EL (cell line): ENCODE data around the gene TENM3.
"Not testable (repeated sequence)": the region's sequence is repeated elsewhere in the genome, so short reads cannot be mapped to it uniquely, and the experiment has no call there.

Experiments used
- DNase-seq: peaks from one replicate; pipeline ENCODE4 v3.0.0-alpha.2; 2016

TENM3 gene

GRCh38 chr4:182243204-182243603, at the start of gene TENM3:
TENM3 (plus strand) TSS chr4:182243402; CDS start chr4:182324021, 80,619 bp downstream.
- DNase-seq: not testable (repeated sequence)

- DNase-seq: no peak
Observed at GRCh38 chr4:182194091-182194824, 48.9 kb upstream of the TENM3 start.

GRCh38 chr4:182197611-182198010, 45.6 kb upstream of the TENM3 start:
- no peak for DNase-seq

GRCh38 chr4:182201871-182202270, 41.3 kb upstream of the TENM3 start:
- DNase-seq: no peak

- no peak for DNase-seq
Observed at GRCh38 chr4:182202650-182203049, 40.6 kb upstream of the TENM3 start.

- no peak for DNase-seq
Observed at GRCh38 chr4:182203872-182204411, 39.3 kb upstream of the TENM3 start.

- no peak for DNase-seq
Observed at GRCh38 chr4:182205306-182205705, 37.9 kb upstream of the TENM3 start.

GRCh38 chr4:182206266-182206665, 36.9 kb upstream of the TENM3 start:
- DNase-seq: no peak

- DNase-seq: no peak
Observed at GRCh38 chr4:182206916-182207315, 36.3 kb upstream of the TENM3 start.

- peak; percentile 82 for DNase-seq
Observed at GRCh38 chr4:182207830-182208396, 35.3 kb upstream of the TENM3 start.

- no peak for DNase-seq
Observed at GRCh38 chr4:182208526-182209050, 34.6 kb upstream of the TENM3 start.

- peak; percentile 42 for DNase-seq
Observed at GRCh38 chr4:182212211-182212761, 30.9 kb upstream of the TENM3 start.

GRCh38 chr4:182213004-182213403, 30.2 kb upstream of the TENM3 start:
- DNase-seq: no peak

GRCh38 chr4:182215148-182215547, 28.1 kb upstream of the TENM3 start:
- no peak for DNase-seq

GRCh38 chr4:182216005-182216404, 27.2 kb upstream of the TENM3 start:
- DNase-seq: no peak

- DNase-seq: peak; percentile 55
Observed at GRCh38 chr4:182219411-182220056, 23.7 kb upstream of the TENM3 start.

GRCh38 chr4:182221987-182222386, 21.2 kb upstream of the TENM3 start:
- DNase-seq: no peak

GRCh38 chr4:182222766-182223165, 20.4 kb upstream of the TENM3 start:
- no peak for DNase-seq

- no peak for DNase-seq
Observed at GRCh38 chr4:182223708-182224107, 19.5 kb upstream of the TENM3 start.

- no peak for DNase-seq
Observed at GRCh38 chr4:182224192-182224850, 18.9 kb upstream of the TENM3 start.

- DNase-seq: no peak
Observed at GRCh38 chr4:182225257-182225852, 17.8 kb upstream of the TENM3 start.

GRCh38 chr4:182227611-182228010, 15.6 kb upstream of the TENM3 start:
- DNase-seq: no peak
